Ovary (tissue), 3 donors: ENCODE data around the gene ZNF214.

Source experiments
- CTCF ChIP-seq, 3 donors: fragments of 450-650 bp in 2 of 3; fragments of 200-600 bp in 1 of 3; IDR thresholded peaks; one replicate each; pipeline versions ENCODE4 v1.5.1 to v1.8.0; 2016 to 2022; ENCODE audit warnings: antibody characterized with exemption in 3 of 3, mild to moderate bottlenecking in 1 of 3
- EP300 ChIP-seq: sonication (generic); formaldehyde crosslinking; IDR thresholded peaks from one replicate; pipeline ENCODE4 v1.6.1; 2017; ENCODE audit warnings: antibody characterized with exemption
- POLR2A ChIP-seq: fragments of 450-650 bp; IDR thresholded peaks from one replicate; pipeline ENCODE4 v1.6.1; 2017; ENCODE audit warnings: antibody characterized with exemption, mild to moderate bottlenecking, moderate library complexity
- donor health status: DM: no; HTN: no; CAD: no.

- TF ChIP-seq CTCF (IDR thresholded peaks at IDR 0.05) = no peak
- TF ChIP-seq EP300 = no peak
- TF ChIP-seq POLR2A = no peak
Measured at GRCh38 chr11:7030836-7031235, 10.7 kb upstream of the ZNF214 start.
